Measurements from ENCODE around the gene CACNG7.

CACNG7 gene

GRCh38 chr19:53953383-53953782, 44.3 kb downstream of the CACNG7 start:
- no peak for DNase-seq (ENCODE audit: low read depth in 2 of 2)

DNA sequence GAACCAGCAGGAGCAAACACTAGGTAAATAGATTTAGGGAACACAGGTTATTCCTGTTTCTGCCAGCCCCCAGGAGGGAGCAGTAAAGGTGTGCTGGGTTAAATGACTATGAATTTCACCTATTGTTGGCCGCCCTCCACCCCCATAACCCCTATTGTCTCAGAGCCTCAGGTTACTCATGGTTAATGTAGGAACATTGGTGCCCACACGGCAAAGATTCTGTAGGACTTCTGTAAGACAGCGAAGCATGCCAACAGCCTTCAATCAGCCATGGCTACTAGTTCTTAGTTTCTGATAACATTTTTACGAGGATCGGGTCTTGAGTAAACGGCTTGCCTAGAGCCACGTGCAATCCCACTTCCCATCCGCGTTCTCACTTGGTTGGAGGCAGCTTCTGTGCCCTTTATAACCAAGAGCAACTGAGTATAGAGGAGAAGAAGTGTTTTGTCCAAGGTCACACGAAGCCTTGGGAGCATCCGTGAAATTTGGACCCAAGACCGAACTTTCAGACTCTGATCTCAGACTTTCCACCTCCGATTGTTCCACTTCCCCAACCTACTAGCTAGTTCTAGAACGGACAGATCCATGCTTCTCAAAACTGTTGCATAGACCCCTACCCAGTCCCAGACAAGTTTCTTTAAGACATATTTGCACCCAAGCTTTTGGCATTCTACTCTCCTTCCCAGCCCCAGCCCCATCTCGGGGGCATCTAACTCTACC, 48.5 kb downstream of the CACNG7 start:
- no peak for DNase-seq (ENCODE audit: low read depth in 2 of 2)

DNA sequence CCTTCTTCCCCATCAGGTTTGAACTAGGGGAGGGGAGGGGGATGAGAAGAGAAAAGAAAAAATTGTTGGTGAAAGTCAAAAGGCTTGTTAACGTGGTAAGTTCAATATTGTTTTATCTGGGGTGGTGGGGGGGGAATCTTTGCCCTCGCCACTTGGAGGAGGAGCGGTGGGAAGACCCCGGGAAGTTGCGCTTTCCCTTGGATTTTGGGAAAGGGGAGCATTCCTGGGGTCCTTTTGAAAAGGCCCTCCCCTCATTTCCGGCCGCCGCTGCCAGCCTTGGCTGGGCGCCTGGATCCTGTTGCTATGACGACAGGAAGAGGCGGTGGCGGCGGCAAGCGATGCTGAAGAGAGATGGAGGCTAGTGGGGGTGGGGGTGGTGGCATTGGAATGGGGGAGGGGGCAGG, 49.1 kb downstream of the CACNG7 start:
- DNase-seq (ENCODE audit: low read depth in 2 of 2), result no peak

DNA sequence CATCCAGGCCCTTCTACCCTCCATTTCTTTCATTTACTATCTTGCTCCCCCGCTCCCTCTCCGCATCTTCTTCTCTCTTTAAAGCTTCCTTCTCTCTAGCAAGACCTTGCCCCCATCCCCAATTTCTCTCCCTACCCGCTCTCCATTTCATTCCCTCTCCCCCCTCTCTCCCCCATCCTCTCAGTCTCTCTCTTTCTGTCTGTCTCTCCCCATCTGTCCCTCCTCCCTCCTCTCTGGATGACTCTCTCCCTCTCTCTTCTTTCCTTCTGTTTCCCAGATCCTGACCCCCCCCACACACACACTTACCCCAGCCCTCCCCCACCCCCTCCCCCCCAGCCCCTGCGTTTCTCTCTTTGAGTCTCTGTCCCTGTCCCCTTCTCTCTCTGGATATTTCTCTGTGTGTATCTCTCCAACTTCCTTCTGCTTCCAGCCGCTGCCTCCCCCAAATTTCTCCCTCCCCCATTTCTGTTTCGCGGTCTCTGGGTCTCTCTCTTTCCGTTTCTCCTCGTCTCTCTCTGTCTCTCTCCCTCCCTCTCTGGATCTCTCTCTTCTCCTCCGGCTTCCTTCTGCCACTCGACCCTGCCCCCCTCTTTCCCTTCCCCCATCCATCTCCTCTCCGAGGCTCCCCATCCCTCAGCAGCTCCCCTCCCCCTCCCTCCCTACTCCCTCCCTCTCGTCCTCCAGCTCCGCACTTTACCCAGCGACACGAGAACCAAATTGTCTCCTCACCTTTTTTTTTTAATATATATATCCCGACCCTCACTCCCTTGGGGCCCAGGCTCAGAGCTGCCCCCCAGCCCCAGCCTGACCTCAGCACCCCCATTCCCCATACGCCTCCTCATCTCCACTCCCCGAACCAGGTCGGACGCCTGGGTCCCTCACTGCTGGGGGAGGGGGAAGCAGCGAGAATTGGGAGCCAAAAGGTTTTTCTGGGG, 50.0 kb downstream of the CACNG7 start:
- no peak for DNase-seq (ENCODE audit: low read depth in 2 of 2)

GRCh38 chr19:53960187-53960586, 51.1 kb downstream of the CACNG7 start:
- DNase-seq (ENCODE audit: low read depth in 2 of 2), result no peak

- DNase-seq (ENCODE audit: low read depth in 2 of 2), result no peak
Observed at GRCh38 chr19:53960886-53961285, 51.8 kb downstream of the CACNG7 start.

DNA sequence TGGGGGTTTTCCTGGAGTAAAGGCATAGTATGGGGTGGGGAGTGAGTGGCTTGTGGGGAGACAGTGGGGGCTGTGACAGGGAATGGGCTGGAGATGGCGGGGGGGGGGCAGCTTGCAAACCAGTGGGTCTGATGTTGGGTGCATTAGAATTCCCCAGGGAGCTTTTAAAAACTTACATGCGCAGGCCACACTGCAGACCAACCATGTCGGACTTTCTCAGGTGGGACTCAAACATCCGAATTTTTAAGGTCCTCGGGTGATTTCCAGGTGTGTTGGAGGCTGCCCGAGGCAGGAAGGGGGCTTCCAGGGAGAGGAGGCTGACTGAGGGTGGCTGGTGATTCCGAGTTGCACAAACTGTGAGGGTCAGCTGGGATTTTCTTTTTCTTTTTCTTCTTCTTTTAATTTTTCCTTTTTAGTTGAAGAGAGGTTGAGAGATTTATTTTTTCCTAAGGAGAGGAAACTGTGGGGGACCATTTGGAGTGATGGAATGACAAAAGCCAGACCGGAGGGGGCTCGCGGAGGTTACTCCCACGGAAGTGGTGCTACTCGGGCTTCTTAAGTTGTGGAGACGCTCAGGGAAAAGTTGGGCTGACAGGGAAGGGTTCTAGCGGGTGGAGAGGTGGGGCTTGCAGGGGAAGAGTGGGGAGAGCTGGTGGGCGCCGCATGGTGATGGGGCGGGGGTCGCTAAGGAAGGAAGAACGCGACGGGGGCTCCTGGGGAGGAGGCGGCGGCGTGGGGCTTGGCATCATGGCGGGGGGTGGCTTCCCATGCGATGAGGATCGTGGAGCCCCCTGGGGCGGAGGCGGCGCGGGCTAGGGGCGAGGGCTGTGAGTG, 52.7 kb downstream of the CACNG7 start:
- DNase-seq (ENCODE audit: low read depth in 2 of 2), result no peak

- DNase-seq (ENCODE audit: low read depth in 2 of 2), result no peak
Observed at GRCh38 chr19:53962887-53963431, 53.9 kb downstream of the CACNG7 start, which contains the start of gene CACNG8. Gene CACNG8, plus strand, starts transcription at chr19:53962937.

DNA sequence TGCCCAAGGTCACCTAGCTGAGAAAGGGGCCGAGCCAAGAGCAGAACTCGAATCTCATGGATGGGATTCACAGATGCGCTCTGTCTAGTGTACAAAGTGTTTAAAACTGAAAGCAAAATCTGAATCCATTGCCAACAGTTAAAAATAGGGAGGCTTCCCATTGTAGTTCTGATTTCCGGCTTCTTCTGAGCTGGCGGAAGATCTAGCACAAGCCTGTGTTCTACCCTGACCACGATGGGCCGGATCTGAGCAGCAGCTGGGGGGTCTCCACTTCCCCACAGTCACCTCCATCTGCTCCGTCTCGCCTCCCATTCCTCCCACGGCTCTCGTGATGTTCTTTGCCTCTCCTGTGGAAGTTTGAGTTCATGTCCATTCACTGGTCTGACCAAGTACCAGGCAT, 56.0 kb downstream of the CACNG7 start:
- DNase-seq (ENCODE audit: low read depth in 2 of 2), result no peak

GRCh38 chr19:53966931-53967330, 57.9 kb downstream of the CACNG7 start:
- no peak for DNase-seq (ENCODE audit: low read depth in 2 of 2)

DNA sequence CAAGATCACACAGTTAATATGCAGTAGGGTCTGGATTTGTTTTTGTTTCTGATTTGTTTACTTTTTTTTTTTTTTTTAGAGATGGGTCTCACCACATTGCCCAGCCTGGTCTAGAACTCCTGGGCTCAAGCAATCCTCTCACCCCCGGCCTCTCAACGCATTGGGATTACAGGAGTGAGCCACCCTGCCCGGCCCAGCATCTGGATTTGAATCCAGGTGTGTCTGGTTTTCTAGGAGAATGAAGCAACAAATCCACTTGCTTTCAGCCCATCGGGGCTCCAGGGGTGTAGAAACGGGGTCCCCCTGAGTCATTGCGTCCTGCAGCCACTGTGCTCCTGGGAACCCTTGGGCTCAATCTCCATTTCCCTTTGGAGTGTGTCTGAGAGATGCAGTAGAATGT, 60.3 kb downstream of the CACNG7 start:
- no peak for DNase-seq (ENCODE audit: low read depth in 2 of 2)

DNA sequence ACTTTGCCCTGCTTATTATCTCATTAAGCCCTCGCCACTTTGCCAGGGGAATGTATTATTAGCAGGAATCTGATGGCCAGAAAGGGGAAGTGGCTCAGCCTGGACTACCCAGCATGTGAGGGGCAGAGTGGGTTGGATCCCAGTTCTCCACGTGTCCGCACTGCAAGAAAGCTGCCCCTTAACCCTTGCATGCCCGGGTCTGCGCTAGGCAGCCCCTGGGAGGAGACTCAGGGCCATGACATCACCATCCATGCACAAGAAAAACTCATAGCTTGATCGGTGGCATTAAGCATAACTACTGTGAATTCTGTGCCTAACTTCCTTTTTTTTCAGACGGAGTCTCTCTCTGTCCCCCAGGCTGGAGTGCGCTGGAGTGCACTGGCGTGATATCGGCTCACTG, 62.6 kb downstream of the CACNG7 start:
- no peak for DNase-seq (ENCODE audit: low read depth in 2 of 2)

- DNase-seq (ENCODE audit: low read depth in 2 of 2), result peak; percentile 18 to 32
Observed at GRCh38 chr19:53977429-53977990, 68.4 kb downstream of the CACNG7 start.

DNA sequence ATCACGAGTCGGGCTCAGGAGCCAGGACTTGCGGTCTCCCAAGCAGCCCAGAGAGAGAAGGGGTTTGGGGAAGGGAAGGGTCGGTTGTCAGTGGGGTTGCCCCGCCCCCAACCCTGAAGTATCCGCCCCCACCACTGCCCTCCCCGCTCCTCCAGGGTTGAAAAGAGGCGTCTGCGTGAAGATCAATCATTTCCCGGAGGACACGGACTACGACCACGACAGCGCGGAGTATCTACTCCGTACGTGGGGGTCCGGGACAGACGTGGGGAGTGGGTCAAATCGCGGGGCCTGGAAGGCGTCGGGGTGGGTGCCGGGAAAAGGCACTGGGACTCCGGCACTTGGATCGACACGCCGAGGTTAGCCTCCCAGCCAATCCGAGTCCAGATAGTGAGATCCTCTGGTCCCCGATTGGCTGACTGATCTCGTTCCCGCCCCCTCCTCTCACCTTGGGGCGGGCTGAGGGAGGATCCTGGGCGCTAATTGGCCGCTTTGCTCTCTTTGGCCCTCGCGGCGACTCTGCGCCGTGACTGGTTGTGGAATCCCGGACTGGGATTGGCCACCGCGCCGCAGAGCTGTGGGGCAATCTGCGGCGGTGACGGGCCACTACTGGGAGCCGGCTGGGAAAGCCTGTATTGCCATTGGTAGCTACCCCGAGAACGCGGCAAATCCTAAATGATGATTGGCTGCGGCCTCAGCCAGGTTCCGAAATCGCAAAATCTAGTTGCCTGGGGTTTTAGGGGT, 69.1 kb downstream of the CACNG7 start:
- no peak for DNase-seq (ENCODE audit: low read depth in 2 of 2)

GRCh38 chr19:53978975-53979801, 70.1 kb downstream of the CACNG7 start:
- DNase-seq (ENCODE audit: low read depth in 2 of 2), result no peak

- DNase-seq (ENCODE audit: low read depth in 2 of 2), result no peak
Observed at GRCh38 chr19:53980539-53981375, 71.7 kb downstream of the CACNG7 start.

DNA sequence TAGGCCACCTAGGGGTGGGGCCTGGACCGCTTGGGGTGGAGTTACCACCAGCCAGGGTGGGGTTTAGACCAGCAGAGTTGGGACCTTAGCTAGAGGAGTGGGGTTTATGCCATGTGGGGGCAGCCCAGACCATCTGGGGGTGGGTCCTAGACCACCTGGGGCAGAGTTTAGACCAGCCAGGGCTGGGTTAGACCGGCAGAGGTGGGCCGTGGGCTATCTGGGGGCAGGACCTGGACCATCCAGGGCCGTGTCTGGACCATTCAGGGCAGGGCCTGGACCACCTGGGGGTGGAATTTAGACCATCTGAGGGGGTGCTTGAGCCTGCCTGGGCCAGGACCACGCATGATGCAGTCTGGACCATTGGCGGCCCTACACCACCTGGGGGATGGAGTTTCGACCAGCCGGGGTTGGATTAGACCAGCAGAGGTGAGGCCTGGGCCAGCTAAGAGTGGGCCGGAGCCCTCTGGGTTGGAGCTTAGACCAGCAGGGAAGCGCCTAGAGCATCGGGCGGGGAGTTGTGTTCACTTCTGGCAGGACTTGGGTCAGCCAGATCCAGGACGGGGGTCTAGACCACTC, 72.4 kb downstream of the CACNG7 start:
- no peak for DNase-seq (ENCODE audit: low read depth in 2 of 2)

GRCh38 chr19:53982001-53982451, 72.9 kb downstream of the CACNG7 start:
- DNase-seq (ENCODE audit: low read depth in 2 of 2), result no peak
